Left ventricle myocardium inferior (tissue), 1 donor: Measurements from ENCODE around the gene HSPA8. TPM values are rescaled to one million over a fixed set of nuclear protein-coding genes. Genes with fewer than 3 reads are reported as not detected.
"Not testable (repeated sequence)": the region's sequence is repeated elsewhere in the genome, so short reads cannot be mapped to it uniquely, and the experiment has no call there.

ENCODE experiments used
- DNase-seq: peaks from one replicate; pipeline ENCODE4 v3.0.0-alpha.2; 2020
- H3K27ac ChIP-seq: fragments of 200-600 bp; replicated peaks from 2 replicates; pipeline ENCODE4 v1.8.0; 2021
- H3K27me3 ChIP-seq: fragments of 200-600 bp; 2 replicates; pipeline ENCODE4 v1.8.0; 2021; ENCODE audit warnings: low read depth
- H3K36me3 ChIP-seq: fragments of 200-600 bp; 2 replicates; pipeline ENCODE4 v1.8.0; 2021
- H3K4me1 ChIP-seq: fragments of 200-600 bp; 2 replicates; pipeline ENCODE4 v1.8.0; 2021
- H3K4me3 ChIP-seq: fragments of 200-600 bp; 2 replicates; pipeline ENCODE4 v1.8.0; 2021; ENCODE audit warnings: mild to moderate bottlenecking, moderate library complexity
- H3K9me3 ChIP-seq: fragments of 200-600 bp; replicated peaks from 2 replicates; pipeline ENCODE4 v1.8.0; 2021
- CTCF ChIP-seq: fragments of 200-600 bp; IDR thresholded peaks from 2 replicates; pipeline ENCODE4 v1.8.0; 2021; ENCODE audit warnings: antibody characterized with exemption, mild to moderate bottlenecking, borderline replicate concordance
- intact Hi-C: fragments of 100-400 bp; cut with micrococcal nuclease; formaldehyde crosslinking; loops from one replicate; pipeline ENCODE4 v1.11.0; 2022
- total RNA-seq: library from RNA; stranded (reverse); fragmentation: NEBNext Ultra II Directional; extraction: Animal tissue kit (Norgen Biotek cat#: 25700); gene quantifications from one replicate; pipeline ENCODE4 v1.2.1, GENCODE V29; 2021
- donor health status: DM: no; HTN: yes; CAD: no; lungs with severe emphysema.

HSPA8 gene
- total RNA-seq, 1 donor from 2014 or later = 1,405 TPM

- H3K9me3 ChIP-seq = no peaks in the 10 kb centered on the region
- no peaks in the 10 kb centered on the region for H3K27me3 ChIP-seq
- H3K4me3 ChIP-seq = peak overlapping the region; percentile 19
- DNase-seq = peak; percentile 36
- no peaks in the 10 kb centered on the region for H3K36me3 ChIP-seq
- TF ChIP-seq CTCF = peak; percentile 78
- peaks cover 47% of the 10 kb centered on the region for H3K4me1 ChIP-seq
- intact Hi-C loops = no loop called here
- peak overlapping the region; percentile 74 for H3K27ac ChIP-seq
These were observed 41.5 kb upstream of the HSPA8 start for GRCh38 chr11:123103326-123103980.

- intact Hi-C loops = no loop called here
- no peak for DNase-seq
- TF ChIP-seq CTCF = no peak
- Histone ChIP-seq H3K4me1 (peaks cover 47% of the 10 kb centered on the region), H3K27me3 (no peaks in the 10 kb centered on the region), H3K9me3 (no peaks in the 10 kb centered on the region), H3K36me3 (no peaks in the 10 kb centered on the region), H3K4me3 (no peak overlapping the region), H3K27ac (peak overlapping the region; percentile 75)
These were observed 38.6 kb upstream of the HSPA8 start for GRCh38 chr11:123100379-123101085.

- Histone ChIP-seq H3K36me3 (no peaks in the 10 kb centered on the region), H3K27ac (no peak overlapping the region), H3K4me1 (peaks cover 37% of the 10 kb centered on the region), H3K4me3 (no peak overlapping the region), H3K9me3 (no peaks in the 10 kb centered on the region), H3K27me3 (no peaks in the 10 kb centered on the region)
- no peak for DNase-seq
- no peak for TF ChIP-seq CTCF
- intact Hi-C loops = no loop called here
These were observed 37.1 kb upstream of the HSPA8 start for GRCh38 chr11:123098990-123099389.

GRCh38 chr11:123093739-123094138, 31.8 kb upstream of the HSPA8 start:
- Histone ChIP-seq H3K4me1 (no peaks in the 10 kb centered on the region), H3K36me3 (no peaks in the 10 kb centered on the region), H3K4me3 (no peak overlapping the region), H3K27ac (no peak overlapping the region), H3K27me3 (no peaks in the 10 kb centered on the region), H3K9me3 (no peaks in the 10 kb centered on the region)
- intact Hi-C loops = no loop called here
- DNase-seq = no peak
- TF ChIP-seq CTCF = no peak

GRCh38 chr11:123091506-123091905, 29.6 kb upstream of the HSPA8 start:
- intact Hi-C loops = no loop called here
- Histone ChIP-seq H3K9me3 (no peaks in the 10 kb centered on the region), H3K27me3 (no peaks in the 10 kb centered on the region), H3K27ac (no peak overlapping the region), H3K4me1 (peaks cover under 1% of the 10 kb centered on the region), H3K36me3 (no peaks in the 10 kb centered on the region), H3K4me3 (no peak overlapping the region)
- no peak for TF ChIP-seq CTCF
- no peak for DNase-seq

- intact Hi-C loops, DNase-seq, H3K27me3 ChIP-seq: not testable (repeated sequence)
These were observed 28.2 kb upstream of the HSPA8 start for GRCh38 chr11:123090168-123090567.

GRCh38 chr11:123088896-123089295, 27.0 kb upstream of the HSPA8 start:
- intact Hi-C loops, H3K9me3 ChIP-seq, H3K27me3 ChIP-seq, H3K36me3 ChIP-seq, H3K4me3 ChIP-seq, DNase-seq, H3K27ac ChIP-seq: not testable (repeated sequence)
- H3K4me1 ChIP-seq = peaks cover 13% of the 10 kb centered on the region

More at GRCh38 chr11:123090168-123090567, 28.2 kb upstream of the HSPA8 start:
- not testable (repeated sequence) for H3K9me3 ChIP-seq, H3K36me3 ChIP-seq, H3K27ac ChIP-seq, H3K4me1 ChIP-seq, H3K4me3 ChIP-seq

GRCh38 chr11:123087657-123088056, 25.7 kb upstream of the HSPA8 start:
- DNase-seq, H3K36me3 ChIP-seq, H3K27me3 ChIP-seq, intact Hi-C loops, H3K4me3 ChIP-seq, H3K27ac ChIP-seq, H3K9me3 ChIP-seq: not testable (repeated sequence)
- H3K4me1 ChIP-seq = peaks cover 23% of the 10 kb centered on the region
